ENCODE results near the gene SUSD3.

GRCh38 chr9:93117924-93118862, 59.7 kb downstream of the SUSD3 start:
- TF ChIP-seq, protein P1, sequence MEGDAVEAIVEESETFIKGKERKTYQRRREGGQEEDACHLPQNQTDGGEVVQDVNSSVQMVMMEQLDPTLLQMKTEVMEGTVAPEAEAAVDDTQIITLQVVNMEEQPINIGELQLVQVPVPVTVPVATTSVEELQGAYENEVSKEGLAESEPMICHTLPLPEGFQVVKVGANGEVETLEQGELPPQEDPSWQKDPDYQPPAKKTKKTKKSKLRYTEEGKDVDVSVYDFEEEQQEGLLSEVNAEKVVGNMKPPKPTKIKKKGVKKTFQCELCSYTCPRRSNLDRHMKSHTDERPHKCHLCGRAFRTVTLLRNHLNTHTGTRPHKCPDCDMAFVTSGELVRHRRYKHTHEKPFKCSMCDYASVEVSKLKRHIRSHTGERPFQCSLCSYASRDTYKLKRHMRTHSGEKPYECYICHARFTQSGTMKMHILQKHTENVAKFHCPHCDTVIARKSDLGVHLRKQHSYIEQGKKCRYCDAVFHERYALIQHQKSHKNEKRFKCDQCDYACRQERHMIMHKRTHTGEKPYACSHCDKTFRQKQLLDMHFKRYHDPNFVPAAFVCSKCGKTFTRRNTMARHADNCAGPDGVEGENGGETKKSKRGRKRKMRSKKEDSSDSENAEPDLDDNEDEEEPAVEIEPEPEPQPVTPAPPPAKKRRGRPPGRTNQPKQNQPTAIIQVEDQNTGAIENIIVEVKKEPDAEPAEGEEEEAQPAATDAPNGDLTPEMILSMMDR (IDR thresholded peaks at IDR 0.05; ENCODE audit: low read depth, low read length, missing input control) = no peak
- TF ChIP-seq, protein P2, sequence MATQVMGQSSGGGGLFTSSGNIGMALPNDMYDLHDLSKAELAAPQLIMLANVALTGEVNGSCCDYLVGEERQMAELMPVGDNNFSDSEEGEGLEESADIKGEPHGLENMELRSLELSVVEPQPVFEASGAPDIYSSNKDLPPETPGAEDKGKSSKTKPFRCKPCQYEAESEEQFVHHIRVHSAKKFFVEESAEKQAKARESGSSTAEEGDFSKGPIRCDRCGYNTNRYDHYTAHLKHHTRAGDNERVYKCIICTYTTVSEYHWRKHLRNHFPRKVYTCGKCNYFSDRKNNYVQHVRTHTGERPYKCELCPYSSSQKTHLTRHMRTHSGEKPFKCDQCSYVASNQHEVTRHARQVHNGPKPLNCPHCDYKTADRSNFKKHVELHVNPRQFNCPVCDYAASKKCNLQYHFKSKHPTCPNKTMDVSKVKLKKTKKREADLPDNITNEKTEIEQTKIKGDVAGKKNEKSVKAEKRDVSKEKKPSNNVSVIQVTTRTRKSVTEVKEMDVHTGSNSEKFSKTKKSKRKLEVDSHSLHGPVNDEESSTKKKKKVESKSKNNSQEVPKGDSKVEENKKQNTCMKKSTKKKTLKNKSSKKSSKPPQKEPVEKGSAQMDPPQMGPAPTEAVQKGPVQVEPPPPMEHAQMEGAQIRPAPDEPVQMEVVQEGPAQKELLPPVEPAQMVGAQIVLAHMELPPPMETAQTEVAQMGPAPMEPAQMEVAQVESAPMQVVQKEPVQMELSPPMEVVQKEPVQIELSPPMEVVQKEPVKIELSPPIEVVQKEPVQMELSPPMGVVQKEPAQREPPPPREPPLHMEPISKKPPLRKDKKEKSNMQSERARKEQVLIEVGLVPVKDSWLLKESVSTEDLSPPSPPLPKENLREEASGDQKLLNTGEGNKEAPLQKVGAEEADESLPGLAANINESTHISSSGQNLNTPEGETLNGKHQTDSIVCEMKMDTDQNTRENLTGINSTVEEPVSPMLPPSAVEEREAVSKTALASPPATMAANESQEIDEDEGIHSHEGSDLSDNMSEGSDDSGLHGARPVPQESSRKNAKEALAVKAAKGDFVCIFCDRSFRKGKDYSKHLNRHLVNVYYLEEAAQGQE (IDR thresholded peaks at IDR 0.05) = no peak
- no peak for TF ChIP-seq RAD21 (IDR thresholded peaks at IDR 0.05)
- TF ChIP-seq TAF1 (conservative IDR thresholded peaks at IDR 0.05) = no peak
- TF ChIP-seq MAX (IDR thresholded peaks at IDR 0.05) = no peak
- no peak for TF ChIP-seq EGR1 (IDR thresholded peaks at IDR 0.05; ENCODE audit: low read depth in 2 of 2)
- TF ChIP-seq SP1 (IDR thresholded peaks at IDR 0.05) = no peak
- TF ChIP-seq HNF4G (IDR thresholded peaks at IDR 0.05) = no peak
- no peak for TF ChIP-seq RXRA (IDR thresholded peaks at IDR 0.05)
- TF ChIP-seq JUND (IDR thresholded peaks at IDR 0.05) = no peak
- TF ChIP-seq FOXA1 (IDR thresholded peaks at IDR 0.05) = no peak
- TF ChIP-seq ZBTB33 (IDR thresholded peaks at IDR 0.05) = no peak
- no peak for TF ChIP-seq YY1 (IDR thresholded peaks at IDR 0.05)
